Stimulated activated CD4-positive, alpha-beta T cell treated with anti-CD3 and anti-CD28 coated beads, Interleukin-12 subunit alpha, Interleukin-12 subunit beta, amount 100 ng/mL, for 48 hours (primary cell): ENCODE data around the gene HM13.
"Not testable (repeated sequence)": the region's sequence is repeated elsewhere in the genome, so short reads cannot be mapped to it uniquely, and the experiment has no call there.

Experiments used
- DNase-seq, 3 donors: peaks; one replicate each; pipeline ENCODE4 v3.0.0-alpha.2; 2020; ENCODE audit warnings: low read depth in 2 of 3, low spot score in 1 of 3

Gene HM13

DNA sequence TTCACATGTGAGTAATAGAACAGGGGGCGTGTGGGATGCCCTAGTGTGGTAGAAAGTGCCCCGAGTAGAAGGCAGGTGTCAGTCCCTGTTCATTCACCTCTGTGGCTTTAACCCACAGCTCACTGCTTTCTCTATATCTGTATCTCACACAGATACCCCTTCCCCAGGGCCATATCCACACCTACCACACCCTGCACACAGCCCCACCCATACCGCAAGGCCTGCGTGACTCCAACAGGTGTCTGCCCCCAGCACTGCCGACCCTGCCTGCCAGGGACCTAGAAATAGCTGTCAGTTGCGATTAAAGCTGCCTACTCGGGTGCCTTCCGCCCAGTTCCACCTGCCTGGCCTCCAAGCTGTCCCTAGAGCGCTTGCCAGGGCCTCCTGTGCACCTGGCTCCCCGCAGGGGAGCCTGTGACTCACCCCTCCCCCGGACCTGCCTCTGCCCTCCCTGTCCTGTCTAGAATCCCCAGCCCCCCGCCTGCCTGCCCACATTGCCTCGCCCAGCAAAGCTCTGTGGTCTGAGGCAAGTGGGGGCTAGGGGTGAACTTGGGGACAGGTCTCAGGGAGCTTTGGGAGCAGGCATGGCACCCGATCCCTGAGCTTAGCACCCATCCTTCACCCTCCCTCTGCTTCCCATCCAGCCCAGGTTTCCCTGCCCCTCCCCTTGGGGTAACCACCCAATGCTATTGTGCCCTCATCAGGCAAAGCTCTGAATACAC lies 52.6 kb downstream of the HM13 start:
- no peak for DNase-seq

DNA sequence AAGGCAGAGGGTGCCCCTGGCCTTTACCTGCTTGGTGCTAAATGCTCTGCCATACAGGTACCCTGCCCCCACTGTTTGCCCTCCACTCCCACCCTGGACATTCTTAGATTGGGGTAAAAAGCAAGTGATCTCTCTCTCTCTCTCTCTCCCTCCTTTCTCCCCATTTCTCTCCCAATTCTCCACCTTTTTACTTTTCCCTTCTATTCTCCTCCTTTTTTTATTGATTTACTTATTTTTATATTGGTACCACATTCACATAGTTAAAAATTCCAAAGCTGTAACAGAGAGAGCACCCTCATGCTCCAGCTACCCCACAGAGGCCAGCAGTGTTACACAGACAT lies 53.1 kb downstream of the HM13 start:
- no peak for DNase-seq

DNA sequence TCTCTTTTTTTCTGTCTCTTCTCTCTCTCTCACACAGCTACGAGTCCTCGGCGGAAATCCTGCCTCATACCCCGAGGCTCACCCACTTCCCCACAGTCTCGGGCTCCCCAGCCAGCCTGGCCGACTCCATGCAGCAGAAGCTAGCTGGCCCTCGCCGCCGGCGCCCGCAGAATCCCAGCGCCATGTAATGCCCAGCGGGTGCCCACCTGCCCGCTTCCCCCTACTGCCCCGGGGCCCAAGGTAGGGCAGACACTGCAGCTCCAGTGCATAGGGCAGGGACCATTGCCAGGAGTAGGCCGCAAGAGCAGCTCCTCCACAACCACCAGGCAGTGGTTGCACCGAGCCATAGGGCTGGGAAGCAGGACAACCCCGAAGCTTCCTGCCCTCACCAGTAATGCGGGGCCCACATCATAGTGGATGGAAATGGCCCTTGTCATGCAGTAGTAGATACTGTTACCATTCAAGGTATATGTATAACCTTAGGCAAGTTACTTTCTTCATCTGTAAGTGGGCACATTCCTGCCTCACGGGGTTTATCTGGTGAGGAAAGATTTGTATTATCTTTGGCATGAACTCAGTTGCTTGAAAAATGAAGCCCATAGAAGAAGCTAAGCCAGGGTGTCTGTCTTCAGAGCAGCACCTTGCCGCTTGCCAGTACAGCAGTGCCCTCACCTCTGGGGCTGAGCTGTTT lies 53.9 kb downstream of the HM13 start:
- DNase-seq, result no peak

DNA sequence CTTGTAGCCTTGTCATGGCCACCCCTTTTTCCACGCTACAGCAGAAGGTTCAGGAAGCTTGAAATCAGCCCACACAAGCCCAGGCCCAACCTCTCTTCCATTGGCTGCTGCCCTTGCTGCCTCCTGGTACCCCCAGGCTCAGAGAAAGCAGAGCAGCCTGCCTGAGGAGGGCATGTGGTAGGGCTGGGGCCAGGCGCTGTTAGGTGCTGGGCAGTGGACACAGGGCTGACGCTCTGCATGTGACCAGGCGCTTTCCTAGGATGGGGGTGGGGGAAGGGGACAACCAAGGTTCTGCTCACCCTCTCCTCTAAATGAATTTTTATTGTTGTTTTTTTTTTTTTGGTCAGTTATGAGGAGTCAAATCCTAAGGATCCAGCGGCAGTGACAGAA lies 54.5 kb downstream of the HM13 start:
- no peak for DNase-seq

DNA sequence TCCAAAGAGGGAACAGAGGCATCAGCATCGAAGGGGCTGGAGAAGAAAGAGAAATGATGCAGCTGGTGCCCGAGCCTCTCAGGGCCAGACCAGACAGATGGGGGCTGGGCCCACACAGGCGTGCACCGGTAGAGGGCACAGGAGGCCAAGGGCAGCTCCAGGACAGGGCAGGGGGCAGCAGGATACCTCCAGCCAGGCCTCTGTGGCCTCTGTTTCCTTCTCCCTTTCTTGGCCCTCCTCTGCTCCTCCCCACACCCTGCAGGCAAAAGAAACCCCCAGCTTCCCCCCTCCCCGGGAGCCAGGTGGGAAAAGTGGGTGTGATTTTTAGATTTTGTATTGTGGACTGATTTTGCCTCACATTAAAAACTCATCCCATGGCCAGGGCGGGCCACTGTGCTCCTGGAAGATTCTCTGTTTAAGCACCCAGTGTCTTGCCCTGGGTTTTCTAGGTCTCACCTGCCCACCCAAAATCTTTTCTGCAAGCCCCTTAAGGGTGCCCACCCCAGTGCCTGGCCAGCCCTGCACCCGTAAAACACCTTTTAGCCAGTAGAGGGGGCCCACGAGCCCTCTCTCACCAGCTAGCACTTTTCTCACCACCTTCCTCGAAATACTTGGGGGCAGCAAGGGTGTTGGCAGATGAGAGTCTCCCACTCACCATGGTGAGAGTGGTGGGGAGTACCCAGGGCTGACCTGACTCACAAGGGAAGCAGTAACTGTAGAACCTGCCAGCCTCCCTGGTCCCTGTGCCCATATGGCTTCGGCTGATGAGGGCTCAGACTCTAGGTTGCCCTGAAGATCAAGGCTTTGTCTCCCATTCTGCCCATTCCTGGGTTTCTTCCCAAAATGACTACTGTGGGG lies 55.1 kb downstream of the HM13 start:
- peak in 1 of 3 donors; percentile 72 for DNase-seq

DNA sequence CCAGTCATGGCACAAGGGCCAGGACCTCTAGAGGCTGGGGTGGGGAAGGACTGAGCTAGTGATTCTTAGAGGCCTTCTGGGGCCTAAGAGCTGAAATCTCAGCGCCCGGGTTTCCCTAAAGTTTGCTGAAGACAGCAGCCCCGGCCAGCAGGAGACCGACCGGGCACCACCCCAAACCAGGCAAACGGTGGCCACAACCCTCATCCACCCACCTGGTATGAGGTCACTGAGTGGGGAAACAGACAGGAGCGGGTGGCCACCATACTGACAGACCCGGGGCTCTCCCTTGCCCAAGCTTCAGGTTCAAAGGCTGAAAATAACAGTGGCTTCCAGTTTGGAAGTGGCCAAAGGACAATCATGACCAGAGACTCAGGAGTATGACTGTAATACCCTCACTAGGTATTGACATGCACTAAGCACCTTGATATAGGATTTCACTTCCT lies 55.8 kb downstream of the HM13 start:
- no peak for DNase-seq

DNA sequence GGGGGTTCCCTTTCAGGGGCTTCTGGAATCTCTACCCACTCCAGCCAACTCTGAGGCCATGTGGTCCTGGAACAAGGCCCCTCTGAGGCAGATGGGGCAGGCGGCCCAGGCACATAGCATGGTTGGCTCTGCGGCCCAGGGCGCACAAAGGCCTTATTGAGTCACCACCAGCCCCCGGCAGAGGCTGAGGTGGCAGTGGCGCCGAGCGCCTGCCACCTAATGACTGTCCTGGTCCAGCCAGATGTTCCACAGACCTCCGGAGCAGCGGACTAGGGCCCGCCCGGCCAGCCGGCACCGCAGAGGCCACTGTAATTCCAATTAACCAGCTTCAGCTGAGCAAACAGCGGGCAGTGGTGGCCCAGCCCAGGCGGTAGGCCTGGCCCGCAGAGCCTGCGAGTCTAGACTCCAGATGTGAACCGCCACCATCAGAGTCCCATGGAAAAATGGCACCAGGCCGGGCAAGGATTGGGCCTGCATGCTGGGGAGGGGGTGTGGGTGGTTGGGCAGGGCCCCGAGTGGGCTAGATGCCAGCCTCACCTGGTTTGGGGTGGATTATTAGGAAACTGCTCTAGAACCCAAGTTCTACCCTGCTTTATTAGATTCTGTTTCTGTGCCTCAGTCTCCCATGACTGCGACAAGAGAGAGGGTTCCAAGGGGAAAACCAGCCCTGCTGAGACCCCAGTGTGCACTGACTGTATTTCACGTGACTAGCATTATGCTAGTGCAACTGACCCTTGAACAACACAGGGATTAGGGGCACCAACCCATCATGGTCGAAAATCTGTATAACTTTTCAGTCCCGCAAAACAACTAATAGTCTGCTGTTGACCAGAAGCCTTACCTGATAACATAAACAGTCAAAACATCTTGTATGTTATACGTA lies 56.7 kb downstream of the HM13 start:
- DNase-seq, result no peak

DNA sequence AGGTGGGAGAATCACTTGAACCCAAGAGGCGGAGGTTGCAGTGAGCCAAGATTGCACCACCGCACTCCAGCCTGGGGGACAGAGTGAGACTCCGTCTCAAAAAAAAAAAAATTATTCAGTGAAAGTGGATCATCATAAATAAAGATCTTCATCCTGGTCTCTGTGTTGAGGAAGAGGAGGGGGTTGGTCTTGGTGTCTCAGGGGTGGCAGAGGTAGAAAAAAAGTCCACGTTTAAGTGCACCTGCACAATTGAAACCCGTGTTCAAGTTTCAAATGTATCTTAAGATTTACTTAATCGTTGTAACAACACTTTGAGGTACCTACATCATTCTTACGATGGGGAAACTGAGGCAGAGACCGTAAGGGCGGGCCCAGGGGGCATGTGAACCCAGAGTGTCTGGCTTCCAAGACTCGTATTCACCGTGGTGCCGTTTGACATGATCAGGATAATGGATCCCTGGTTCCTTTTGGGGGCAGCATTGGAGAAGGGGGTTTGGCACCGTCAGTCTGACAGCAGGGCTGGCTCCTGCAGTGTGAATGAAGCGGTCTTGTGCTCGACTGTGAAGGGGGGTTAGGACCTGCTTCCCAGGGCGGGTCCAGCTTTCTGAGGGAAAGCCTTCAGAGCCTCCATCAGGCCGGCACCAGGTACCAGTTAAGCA lies 57.9 kb downstream of the HM13 start:
- DNase-seq, result no peak

DNA sequence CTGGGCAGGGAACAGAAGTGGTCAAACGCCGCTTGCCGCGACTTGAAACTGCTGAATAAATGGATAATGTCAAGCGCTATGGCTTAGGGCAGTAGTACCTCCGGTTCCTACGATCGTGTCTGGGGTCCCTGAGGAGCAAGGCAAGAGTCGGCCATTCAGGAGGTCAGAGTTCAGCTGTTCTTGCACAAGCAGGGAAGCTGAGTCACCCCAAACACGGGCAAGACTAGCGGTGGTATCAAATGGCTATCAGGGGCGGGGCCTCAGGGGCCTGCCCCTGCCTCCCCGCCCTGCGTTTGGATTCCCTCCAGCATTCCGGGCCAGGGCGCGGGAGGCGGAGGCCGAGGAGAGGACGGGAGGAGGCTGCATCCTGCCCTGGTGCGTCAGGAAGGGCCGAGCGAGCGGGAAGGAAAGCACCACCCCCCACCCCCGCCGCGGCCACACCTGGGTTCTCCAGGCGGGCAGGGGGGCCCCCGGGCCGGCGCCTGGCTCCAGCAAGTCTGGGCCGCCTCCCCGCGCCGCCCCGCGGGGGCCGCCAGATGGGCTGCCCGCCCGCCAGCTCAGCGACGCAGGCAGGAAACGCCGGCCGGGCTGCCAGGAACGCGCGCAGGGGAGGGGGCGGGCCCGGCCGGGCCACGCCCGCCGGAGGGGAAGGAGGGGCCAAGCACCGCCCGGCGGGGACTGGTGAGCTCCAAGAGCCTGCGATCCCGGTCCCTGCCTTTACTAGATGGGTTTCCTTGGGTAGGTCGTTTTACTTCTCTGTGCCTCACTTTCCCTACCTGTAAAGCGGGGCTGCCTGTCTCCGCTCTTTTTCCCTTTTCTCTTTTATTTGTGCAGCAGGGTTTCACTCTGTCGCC lies 58.7 kb downstream of the HM13 start:
- DNase-seq, result peak; percentile 76 to 81 (median 80)

DNA sequence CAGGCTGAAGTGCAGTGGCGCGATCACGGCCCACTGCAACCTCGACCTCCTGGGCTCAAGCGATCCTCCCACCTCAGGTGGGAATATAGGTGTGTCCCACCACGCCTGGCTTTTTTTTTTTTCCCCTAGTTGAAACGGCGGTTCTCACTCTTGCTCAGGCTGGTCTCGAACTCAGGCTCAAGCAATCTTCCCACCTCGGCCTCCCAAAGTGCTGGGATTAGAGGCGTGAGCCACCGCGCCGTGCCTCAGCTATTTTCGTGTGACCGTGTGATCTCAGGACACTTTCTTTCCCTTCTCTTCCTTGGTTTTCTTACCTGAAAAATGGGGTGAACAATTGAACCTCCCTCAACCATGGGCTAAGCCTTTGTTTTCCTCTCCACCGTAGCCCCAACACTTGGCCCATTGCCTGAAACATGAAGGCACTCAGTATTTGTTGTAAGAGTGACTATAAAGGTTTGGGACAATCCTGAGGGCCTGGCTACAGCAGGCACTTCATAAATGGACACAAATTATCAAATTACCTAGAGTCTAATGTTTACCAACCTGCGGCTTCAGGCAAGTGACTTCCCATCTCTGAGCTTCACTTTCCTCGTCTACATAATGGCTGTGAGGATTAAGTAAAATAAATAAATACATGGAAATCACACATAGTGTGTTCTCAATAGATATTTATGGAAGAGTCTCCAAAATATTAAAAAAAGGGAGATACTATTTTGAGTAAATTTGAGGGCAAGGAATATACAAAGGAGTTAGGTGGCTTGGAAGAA lies 59.5 kb downstream of the HM13 start:
- DNase-seq, result no peak

DNA sequence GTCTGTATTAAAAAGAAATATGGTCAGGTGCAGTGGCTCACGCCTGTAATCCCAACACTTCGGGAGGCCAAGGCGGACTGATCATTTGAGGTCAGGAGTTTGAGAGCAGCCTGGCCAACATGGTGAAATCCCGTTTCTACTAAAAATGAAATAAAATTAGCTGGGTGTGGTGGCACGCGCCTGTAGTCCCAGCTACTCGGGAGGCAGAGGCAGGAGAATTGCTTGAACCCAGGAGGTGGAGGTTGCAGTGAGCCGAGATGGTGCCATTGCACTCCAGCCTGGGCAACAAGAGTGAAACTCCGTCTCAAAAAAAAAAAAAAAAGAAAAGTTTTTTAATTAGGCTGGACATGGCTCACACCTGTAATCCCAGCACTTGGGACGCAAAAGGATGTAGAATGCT lies 60.7 kb downstream of the HM13 start:
- DNase-seq, result not testable (repeated sequence)

DNA sequence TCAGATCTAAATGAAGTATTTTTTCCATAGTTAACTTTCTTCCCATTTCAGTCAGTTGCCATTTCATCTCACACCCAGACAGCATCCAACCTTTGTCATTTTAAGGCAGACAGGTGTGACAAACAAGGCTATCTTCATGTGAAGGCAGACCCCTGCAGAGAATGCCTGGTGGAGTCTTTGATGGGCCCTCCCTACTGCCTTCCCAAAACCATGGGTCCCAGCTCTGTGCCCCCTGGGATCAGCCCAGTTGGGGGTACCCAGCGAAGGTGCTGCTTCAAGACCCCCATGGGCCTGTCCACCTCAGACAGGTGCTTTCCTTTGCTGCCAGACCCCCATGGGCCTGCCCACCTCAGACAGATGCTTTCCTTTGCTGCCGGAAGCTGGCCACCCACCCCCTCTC lies 62.5 kb downstream of the HM13 start:
- DNase-seq, result no peak

DNA sequence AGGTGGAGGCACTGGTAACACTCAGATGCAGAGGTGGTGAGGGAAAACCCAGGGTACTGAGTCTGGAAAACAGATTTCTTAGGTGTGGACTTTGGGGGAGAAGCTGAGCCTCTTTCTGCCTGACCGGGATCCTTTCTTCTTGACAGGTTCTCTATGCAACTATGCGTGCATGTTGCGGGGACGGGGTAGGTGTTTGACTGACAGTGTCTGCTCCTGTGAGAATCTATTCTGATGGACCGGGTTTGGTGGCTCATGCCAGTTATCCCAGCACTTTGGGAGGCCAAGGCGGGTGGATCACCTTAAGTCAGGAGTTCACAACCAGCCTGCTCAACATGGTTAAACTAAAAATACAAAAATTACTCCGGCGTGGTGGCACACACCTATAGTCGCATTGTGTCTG lies 63.0 kb downstream of the HM13 start:
- no peak for DNase-seq

DNA sequence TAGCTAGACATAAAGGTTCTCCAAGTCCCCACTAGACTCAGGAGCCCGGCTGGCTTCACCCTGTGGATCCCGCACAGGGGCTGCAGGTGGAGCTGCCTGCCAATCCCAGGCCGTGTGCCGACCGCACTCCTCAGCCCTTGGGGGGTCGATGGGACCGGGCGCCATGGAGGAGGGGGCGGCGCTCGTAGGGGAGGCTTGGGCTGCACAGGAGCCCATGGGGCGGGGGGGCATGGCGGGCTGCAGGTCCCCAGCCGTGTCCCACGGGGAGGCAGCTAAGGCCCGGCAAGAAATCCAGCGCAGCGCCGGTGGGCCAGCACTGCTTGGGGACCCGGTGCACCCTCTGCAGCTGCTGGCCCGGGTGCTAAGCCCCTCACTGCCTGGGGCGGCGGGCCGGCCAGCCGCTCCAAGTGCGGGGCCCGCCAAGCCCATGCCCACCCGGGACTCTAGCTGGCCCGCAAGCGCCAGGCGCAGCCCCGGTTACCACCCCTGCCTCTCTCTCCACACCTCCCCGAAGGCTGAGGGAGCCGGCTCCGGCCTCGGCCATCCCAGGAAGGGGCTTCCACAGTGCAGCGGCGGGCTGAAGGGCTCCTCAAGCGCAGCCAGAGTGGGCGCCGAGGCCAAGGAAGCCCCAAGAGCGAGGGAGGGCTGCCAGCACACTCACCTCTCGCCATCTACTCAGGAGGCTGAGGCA lies 64.4 kb downstream of the HM13 start:
- no peak for DNase-seq

DNA sequence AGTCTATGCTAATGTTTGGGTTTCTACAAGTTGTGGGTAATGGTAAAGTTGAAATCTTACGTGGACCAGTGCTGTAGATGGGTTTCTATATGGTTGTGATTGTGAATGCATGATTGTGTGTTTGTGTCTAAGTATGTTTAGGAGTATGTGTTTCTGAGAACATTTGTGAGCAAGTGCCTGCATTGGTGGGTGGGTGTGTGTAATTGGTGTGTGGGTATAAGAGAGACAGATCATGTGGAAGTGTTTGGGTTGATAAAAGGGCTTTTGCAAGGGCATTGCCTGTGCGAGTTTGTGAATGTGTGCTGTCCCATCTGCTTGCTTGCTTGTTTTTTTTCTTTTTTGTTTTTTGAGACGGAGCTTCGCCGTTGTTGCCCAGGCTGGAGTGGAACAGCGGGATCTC lies 65.0 kb downstream of the HM13 start:
- no peak for DNase-seq

DNA sequence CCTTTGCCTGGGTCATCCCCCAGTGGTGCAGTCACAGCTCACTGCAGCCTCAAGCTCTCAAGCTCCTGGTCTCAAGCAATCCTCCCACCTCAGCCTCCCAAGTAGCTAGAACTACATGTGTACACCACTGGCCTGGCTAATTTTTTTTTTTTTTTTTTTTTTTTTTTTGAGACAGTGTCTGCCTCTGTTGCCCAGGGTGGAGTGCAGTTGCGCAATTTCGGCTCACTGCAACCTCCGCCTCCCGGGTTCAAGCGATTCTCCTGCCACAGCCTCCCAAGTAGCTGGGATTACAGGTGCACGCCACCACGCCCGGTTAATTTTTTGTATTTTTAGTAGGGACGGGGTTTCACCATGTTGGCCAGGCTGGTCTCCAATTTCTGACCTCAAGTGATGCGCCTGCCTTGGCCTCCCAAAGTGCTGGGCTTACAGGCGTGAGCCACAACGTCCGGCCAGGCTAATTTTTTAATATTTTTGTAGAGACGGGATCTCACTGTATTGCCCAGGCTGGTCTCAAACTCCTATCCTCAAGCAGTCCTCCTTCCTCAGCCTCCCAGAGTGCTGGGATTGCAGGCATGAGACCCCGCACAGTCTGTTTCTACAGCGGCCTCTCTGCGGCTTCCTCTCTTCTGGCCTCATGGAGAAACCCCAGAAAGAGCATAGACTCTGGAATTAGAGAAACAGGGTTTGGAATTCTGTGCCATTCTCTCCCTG lies 65.9 kb downstream of the HM13 start:
- DNase-seq, result not testable (repeated sequence)

DNA sequence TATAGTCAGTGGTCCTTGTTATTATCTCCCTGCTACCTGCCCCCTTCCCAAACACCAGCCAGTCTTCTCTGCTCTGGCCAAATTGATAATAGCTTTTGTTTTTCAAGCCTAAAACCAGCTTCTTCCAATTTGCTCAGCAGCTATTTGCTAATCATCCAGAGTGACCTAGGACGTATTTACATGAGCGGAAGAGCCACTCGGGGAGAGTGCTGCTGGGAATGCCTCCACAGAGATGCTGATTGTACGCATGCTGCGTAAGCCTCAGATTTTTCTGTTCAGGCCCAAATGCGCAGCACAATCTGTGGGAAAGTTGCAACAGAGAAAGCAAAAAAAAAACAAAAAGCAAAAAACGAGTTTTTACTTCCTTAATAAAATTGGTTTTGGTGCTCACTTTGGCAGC lies 66.5 kb downstream of the HM13 start:
- DNase-seq, result no peak

DNA sequence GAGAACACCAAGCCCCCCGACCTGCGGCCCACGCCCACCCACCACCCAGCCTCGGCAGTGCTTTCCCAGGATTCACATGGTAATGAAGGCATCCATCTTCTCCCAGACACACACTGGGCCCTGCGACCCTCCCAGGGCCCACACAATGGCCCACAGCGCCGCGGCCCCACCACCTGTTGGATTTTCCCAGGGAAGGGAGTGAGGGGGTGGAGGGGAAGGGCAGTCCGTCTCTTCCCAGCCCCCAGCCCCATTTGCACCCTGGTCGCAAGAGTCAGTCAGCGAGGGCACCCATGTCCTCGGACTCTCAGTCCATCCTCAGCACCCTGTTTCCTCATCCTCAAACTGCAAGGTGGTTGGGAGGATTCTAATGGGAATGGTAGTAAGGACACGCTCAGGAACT lies 67.1 kb downstream of the HM13 start:
- DNase-seq, result no peak
